ENCODE measurements around the gene DPEP3.

Gene DPEP3

DNA sequence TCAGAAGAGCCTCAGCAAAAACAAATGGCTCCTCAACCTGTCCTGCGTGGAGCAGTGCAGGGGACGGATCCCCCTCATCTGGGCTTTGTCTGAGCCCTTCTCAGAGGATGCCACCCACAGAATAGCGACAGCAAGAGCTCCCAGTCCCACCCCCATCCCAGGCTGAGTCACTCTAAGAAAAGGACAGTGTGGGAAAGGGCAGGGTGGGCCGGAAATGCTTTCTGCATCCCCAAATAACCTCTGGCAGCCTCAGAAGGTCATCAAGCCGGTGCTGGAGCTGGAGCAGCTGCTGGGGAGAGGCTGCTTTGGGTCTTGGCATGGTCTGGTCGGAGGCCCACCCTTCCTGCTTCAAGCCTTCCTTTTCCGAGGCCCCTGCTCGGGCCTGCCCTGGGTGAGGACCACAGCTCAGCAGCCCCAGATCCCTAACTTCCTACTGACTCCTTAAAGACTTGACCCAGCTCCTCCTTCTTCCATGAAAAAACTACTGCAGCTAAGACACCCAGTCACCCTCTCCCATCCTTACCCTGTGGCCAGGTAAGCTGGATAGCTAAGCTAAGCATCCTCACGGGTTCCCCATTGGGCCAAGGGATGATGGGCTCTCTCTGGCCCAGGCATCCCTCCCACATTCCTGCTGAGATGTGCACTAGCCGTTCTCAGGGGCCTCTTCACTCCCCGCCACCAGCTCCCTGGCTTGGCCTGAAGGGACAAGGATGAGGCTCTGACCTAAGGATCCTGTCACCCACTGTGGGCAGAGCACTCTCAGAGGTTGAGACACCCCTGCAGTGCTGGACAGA, 20.6 kb downstream of the DPEP3 start:
- TF ChIP-seq SIN3A (IDR thresholded peaks at IDR 0.05; ENCODE audit: borderline replicate concordance, insufficient read depth, low read length) (no peak), FOXP2 (optimal IDR thresholded peaks at IDR 0.05; ENCODE audit: borderline replicate concordance, extremely low read depth, extremely low read length, insufficient read depth) (no peak), POLR2AphosphoS5 (IDR thresholded peaks at IDR 0.05; ENCODE audit: low read depth, low read length) (no peak), TAF1 (IDR thresholded peaks at IDR 0.05; ENCODE audit: borderline replicate concordance, insufficient read depth, low read length) (no peak)
- TF ChIP-seq, protein P1, sequence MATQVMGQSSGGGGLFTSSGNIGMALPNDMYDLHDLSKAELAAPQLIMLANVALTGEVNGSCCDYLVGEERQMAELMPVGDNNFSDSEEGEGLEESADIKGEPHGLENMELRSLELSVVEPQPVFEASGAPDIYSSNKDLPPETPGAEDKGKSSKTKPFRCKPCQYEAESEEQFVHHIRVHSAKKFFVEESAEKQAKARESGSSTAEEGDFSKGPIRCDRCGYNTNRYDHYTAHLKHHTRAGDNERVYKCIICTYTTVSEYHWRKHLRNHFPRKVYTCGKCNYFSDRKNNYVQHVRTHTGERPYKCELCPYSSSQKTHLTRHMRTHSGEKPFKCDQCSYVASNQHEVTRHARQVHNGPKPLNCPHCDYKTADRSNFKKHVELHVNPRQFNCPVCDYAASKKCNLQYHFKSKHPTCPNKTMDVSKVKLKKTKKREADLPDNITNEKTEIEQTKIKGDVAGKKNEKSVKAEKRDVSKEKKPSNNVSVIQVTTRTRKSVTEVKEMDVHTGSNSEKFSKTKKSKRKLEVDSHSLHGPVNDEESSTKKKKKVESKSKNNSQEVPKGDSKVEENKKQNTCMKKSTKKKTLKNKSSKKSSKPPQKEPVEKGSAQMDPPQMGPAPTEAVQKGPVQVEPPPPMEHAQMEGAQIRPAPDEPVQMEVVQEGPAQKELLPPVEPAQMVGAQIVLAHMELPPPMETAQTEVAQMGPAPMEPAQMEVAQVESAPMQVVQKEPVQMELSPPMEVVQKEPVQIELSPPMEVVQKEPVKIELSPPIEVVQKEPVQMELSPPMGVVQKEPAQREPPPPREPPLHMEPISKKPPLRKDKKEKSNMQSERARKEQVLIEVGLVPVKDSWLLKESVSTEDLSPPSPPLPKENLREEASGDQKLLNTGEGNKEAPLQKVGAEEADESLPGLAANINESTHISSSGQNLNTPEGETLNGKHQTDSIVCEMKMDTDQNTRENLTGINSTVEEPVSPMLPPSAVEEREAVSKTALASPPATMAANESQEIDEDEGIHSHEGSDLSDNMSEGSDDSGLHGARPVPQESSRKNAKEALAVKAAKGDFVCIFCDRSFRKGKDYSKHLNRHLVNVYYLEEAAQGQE (IDR thresholded peaks at IDR 0.05; ENCODE audit: insufficient read depth in 1 of 2, low read depth in 2 of 2, low read length in 2 of 2), result no peak

- TF ChIP-seq TAF1 (IDR thresholded peaks at IDR 0.05; ENCODE audit: borderline replicate concordance, insufficient read depth, low read length) (no peak), SIN3A (IDR thresholded peaks at IDR 0.05; ENCODE audit: borderline replicate concordance, insufficient read depth, low read length) (no peak), FOXP2 (optimal IDR thresholded peaks at IDR 0.05; ENCODE audit: borderline replicate concordance, extremely low read depth, extremely low read length, insufficient read depth) (no peak), POLR2AphosphoS5 (IDR thresholded peaks at IDR 0.05; ENCODE audit: low read depth, low read length) (no peak)
- TF ChIP-seq, protein P1 (IDR thresholded peaks at IDR 0.05; ENCODE audit: insufficient read depth in 1 of 2, low read depth in 2 of 2, low read length in 2 of 2), result no peak
Measured at GRCh38 chr16:67957622-67958021, 22.7 kb downstream of the DPEP3 start.

DNA sequence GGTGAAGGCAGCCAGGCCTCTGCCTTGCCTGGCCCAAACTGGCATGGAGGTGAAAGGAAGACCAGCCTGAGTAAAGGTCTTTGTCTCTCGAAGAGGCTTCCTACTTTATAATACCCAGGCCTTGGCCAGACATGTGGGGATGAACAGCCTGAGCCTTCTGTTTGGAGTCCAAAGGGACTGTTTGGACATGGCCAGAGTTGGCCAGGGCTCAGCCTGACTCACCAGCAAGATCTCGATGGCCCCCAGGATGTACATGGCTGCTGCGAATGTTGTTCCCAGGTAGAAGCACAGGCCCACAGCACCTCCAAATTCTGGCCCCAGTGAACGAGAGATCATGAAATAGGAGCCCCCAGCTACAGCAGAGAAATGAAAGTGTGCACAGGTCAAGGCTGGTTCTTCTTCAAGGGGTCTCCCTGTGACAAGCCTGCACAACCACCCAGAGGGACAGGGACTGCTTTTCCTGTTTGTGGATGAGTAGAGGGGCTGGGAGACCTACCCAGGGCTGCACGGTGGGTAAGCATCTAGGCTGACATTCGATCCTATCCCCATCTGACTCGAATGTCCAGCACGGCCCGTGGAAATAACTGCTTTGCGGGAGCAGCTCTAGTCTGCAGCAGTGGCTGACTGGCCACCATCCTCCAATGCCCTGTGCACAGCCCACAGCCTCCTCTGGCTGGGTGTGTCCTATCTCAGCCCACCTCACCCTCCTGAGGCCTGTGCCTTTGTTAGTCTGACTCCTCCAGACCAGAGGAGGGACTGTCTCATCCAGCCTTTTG, 25.7 kb downstream of the DPEP3 start:
- TF ChIP-seq TAF1 (IDR thresholded peaks at IDR 0.05; ENCODE audit: borderline replicate concordance, insufficient read depth, low read length), result no peak
- TF ChIP-seq SIN3A (IDR thresholded peaks at IDR 0.05; ENCODE audit: borderline replicate concordance, insufficient read depth, low read length), result no peak
- TF ChIP-seq FOXP2 (optimal IDR thresholded peaks at IDR 0.05; ENCODE audit: borderline replicate concordance, extremely low read depth, extremely low read length, insufficient read depth), result no peak

DNA sequence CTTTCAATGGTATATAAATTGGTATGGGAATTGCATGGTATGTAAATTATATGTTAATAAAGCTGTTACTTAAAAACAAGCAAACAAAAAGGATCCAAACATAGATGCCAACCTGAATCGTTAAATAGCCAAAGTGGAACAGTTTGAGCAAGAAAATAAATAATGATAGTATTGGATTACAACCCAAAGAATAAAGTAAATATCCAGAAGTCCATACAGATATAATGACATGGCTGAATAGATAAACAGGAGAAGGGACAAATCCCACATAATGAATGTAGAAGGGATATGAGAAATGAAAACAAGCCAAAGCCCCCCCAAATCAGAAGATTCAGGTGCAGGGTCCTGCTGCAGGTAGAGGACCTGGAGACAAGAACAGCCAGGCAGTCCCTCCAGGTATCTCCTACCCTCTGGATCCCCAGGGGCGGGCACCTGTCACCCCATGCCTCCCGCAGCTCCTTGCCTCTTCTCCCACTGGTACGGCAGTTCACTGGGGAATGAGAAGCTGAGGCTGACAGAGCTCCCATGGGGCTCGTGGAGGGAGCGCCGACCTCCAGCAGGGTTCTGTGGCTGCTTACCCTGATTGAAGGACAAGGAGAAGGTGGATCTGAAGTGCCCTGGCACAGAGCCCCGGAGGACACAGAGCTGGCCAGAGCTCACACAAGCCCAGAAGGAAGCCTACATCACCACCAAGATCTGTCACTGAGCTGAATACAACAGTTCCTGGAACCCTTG, 26.5 kb downstream of the DPEP3 start:
- TF ChIP-seq SIN3A (IDR thresholded peaks at IDR 0.05; ENCODE audit: borderline replicate concordance, insufficient read depth, low read length), result no peak
- TF ChIP-seq, protein P1 (IDR thresholded peaks at IDR 0.05; ENCODE audit: insufficient read depth in 1 of 2, low read depth in 2 of 2, low read length in 2 of 2), result no peak
- no peak for TF ChIP-seq TAF1 (IDR thresholded peaks at IDR 0.05; ENCODE audit: borderline replicate concordance, insufficient read depth, low read length)
- TF ChIP-seq FOXP2 (optimal IDR thresholded peaks at IDR 0.05; ENCODE audit: borderline replicate concordance, extremely low read depth, extremely low read length, insufficient read depth), result no peak
- no peak for TF ChIP-seq POLR2AphosphoS5 (IDR thresholded peaks at IDR 0.05; ENCODE audit: low read depth, low read length)

- TF ChIP-seq, protein P1 (IDR thresholded peaks at IDR 0.05; ENCODE audit: insufficient read depth in 1 of 2, low read depth in 2 of 2, low read length in 2 of 2), result no peak
- TF ChIP-seq FOXP2 (optimal IDR thresholded peaks at IDR 0.05; ENCODE audit: borderline replicate concordance, extremely low read depth, extremely low read length, insufficient read depth), result no peak
- TF ChIP-seq SIN3A (IDR thresholded peaks at IDR 0.05; ENCODE audit: borderline replicate concordance, insufficient read depth, low read length), result no peak
- TF ChIP-seq TAF1 (IDR thresholded peaks at IDR 0.05; ENCODE audit: borderline replicate concordance, insufficient read depth, low read length), result no peak
- no peak for TF ChIP-seq POLR2AphosphoS5 (IDR thresholded peaks at IDR 0.05; ENCODE audit: low read depth, low read length)
Measured at GRCh38 chr16:67951485-67951884, 28.8 kb downstream of the DPEP3 start.
